DND-41 (cell line): ENCODE data around the gene SCGB3A2.

Source experiments
- ATAC-seq: fragments of 200-7000 bp; cut with Tn5 transposase; 3 replicates; pipeline ENCODE4 v1.9.1; 2021; ENCODE audit warnings: low read depth; ENCODE audit not compliant: insufficient read depth
- DNase-seq: peaks from one replicate; pipeline ENCODE4 v3.0.0-alpha.2; 2020
- H2AFZ ChIP-seq: 2 replicates; pipeline ENCODE4 v1.6.0; 2012; ENCODE audit warnings: low read depth, low read length
- H3K27ac ChIP-seq: 2 replicates; pipeline ENCODE4 v1.5.1; 2012; ENCODE audit warnings: low read length, inconsistent platforms
- H3K27me3 ChIP-seq: fragments of 200-600 bp; sonication (generic); 2 replicates; pipeline ENCODE4 v1.6.0; 2012; ENCODE audit warnings: low read length, mild to moderate bottlenecking, inconsistent platforms; ENCODE audit not compliant: insufficient read depth, poor library complexity
- H3K36me3 ChIP-seq: 2 replicates; pipeline ENCODE4 v1.5.1; 2012; ENCODE audit warnings: low read length, inconsistent platforms; ENCODE audit not compliant: insufficient read depth
- H3K4me1 ChIP-seq: 2 replicates; pipeline ENCODE4 v1.5.1; 2012; ENCODE audit warnings: mild to moderate bottlenecking, low read length; ENCODE audit not compliant: insufficient read depth
- H3K4me2 ChIP-seq: 2 replicates; pipeline ENCODE4 v1.6.0; 2012; ENCODE audit warnings: mild to moderate bottlenecking, moderate library complexity, low read length, inconsistent platforms; ENCODE audit not compliant: insufficient read depth
- H3K4me3 ChIP-seq, 2 experiments: fragments of 200-600 bp in 1 of 2; shearing (Covaris generic) in 1 of 2; 2 replicates each; pipeline ENCODE4 v1.5.1; 2012 to 2016; ENCODE audit warnings: inconsistent platforms in 2 of 2, low read length in 2 of 2, mild to moderate bottlenecking in 2 of 2, low read depth in 1 of 2, moderate library complexity in 1 of 2
- H3K79me2 ChIP-seq: 2 replicates; pipeline ENCODE4 v1.6.0; 2012; ENCODE audit warnings: low read length, inconsistent platforms; ENCODE audit not compliant: insufficient read depth
- H3K9ac ChIP-seq: 2 replicates; pipeline ENCODE4 v1.6.0; 2012; ENCODE audit warnings: low read depth, mild to moderate bottlenecking, inconsistent platforms, low read length, moderate library complexity
- H3K9me3 ChIP-seq: 2 replicates; pipeline ENCODE4 v1.5.1; 2012; ENCODE audit warnings: low read length, moderate library complexity, mild to moderate bottlenecking, inconsistent platforms; ENCODE audit not compliant: insufficient read depth, severe bottlenecking
- H4K20me1 ChIP-seq: 2 replicates; pipeline ENCODE4 v1.6.0; 2012; ENCODE audit warnings: low read length; ENCODE audit not compliant: insufficient read depth
- EZH2 ChIP-seq: IDR thresholded peaks from 3 replicates; pipeline ENCODE4 v1.6.1; 2012; ENCODE audit warnings: borderline replicate concordance, low read depth, mild to moderate bottlenecking, moderate library complexity, low read length, inconsistent platforms; ENCODE audit not compliant: severe bottlenecking
- TF ChIP-seq, protein P1 (sequence below): IDR thresholded peaks from 2 replicates; pipeline ENCODE4 v1.5.1; 2012; ENCODE audit warnings: borderline replicate concordance, low read length, moderate library complexity, mild to moderate bottlenecking; ENCODE audit not compliant: poor library complexity, severe bottlenecking; ENCODE audit errors: extremely low read depth

Gene SCGB3A2

DNA sequence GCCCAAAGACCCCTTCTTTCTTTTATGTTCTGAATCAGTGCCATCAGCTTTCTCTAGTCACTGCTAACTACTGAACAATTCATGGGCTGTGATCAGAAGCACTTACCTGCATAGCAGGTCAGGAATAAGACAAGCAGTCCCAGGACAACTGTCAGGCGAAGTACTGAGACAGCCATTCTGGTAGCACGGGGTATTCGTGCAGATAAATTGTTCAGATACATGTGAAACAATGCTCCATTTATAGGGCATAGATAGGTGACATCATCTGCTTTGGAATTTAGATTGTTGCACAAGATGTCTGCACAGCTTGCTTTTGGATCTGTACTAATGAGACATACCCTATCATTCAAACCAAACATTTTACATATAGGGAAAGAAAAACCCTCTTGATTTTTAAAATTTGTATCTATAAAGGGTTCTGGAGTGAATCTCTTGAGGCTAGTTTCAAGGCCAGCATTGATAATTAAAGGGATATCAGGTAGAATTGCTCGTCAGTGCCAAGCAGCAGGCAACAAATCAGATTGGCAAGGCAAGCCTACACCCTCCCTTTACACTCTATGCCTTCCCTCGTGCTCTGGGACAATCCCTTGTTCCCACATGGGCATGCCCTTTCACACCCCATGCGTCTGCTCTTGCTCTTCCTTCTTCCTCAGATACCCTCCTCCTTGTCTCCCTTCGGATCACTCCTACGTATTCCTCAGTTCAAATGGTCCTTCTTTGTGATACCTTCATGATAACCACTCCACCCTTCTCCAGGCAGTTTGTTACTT lies 28.0 kb downstream of the SCGB3A2 start, which contains the start of gene C5orf46:
Gene C5orf46, minus strand, starts transcription at position 213 of the 770 bp plus-strand sequence. Its CDS starts 37 bp downstream, at position 176.
- H4K20me1 ChIP-seq = no peaks in the 10 kb centered on the region
- ATAC-seq = no peak
- no peak within 1 kb of the TSS for H3K4me2 ChIP-seq
- H3K9me3 ChIP-seq = no peaks in the 10 kb centered on the region
- H3K4me1 ChIP-seq = no peaks in the 10 kb centered on the region
- no peaks in the 10 kb centered on the region for H3K27me3 ChIP-seq
- H3K79me2 ChIP-seq = no peaks in the 10 kb centered on the region
- no peak within 1 kb of the TSS for H2AFZ ChIP-seq
- no peak within 1 kb of the TSS for H3K27ac ChIP-seq
- no peak for DNase-seq
- TF ChIP-seq, protein P1, sequence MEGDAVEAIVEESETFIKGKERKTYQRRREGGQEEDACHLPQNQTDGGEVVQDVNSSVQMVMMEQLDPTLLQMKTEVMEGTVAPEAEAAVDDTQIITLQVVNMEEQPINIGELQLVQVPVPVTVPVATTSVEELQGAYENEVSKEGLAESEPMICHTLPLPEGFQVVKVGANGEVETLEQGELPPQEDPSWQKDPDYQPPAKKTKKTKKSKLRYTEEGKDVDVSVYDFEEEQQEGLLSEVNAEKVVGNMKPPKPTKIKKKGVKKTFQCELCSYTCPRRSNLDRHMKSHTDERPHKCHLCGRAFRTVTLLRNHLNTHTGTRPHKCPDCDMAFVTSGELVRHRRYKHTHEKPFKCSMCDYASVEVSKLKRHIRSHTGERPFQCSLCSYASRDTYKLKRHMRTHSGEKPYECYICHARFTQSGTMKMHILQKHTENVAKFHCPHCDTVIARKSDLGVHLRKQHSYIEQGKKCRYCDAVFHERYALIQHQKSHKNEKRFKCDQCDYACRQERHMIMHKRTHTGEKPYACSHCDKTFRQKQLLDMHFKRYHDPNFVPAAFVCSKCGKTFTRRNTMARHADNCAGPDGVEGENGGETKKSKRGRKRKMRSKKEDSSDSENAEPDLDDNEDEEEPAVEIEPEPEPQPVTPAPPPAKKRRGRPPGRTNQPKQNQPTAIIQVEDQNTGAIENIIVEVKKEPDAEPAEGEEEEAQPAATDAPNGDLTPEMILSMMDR = no peak
- no peak for TF ChIP-seq EZH2
- no peak within 1 kb of the TSS for H3K4me3 ChIP-seq
- no peaks in the 10 kb centered on the region for H3K36me3 ChIP-seq
- H3K9ac ChIP-seq = no peak within 1 kb of the TSS

DNA sequence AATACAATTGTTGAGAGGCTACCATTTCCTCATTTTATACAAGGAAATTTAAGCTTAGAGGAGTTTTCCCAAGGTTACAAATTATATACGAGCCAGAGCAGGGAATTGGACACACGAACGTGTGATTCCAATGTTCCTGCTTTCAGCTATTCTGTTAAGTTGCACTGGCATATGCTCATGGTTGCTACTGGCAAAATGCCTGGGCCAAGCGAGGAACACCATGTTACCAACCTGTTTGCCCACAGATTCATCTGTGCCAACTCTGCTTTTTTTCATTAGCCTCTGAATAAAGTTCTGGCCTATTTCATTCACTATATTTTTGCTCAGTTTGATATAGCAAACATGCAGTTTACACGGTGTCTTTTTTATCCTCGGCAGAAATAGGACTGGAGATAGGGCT lies 32.9 kb downstream of the SCGB3A2 start:
- Histone ChIP-seq H4K20me1 (no peaks in the 10 kb centered on the region), H3K4me2 (no peak overlapping the region), H3K9me3 (no peaks in the 10 kb centered on the region), H3K9ac (no peak overlapping the region), H3K79me2 (no peaks in the 10 kb centered on the region), H2AFZ (no peak overlapping the region), H3K4me3 (no peak overlapping the region), H3K27me3 (peaks cover 3% of the 10 kb centered on the region), H3K27ac (no peak overlapping the region), H3K4me1 (no peaks in the 10 kb centered on the region), H3K36me3 (no peaks in the 10 kb centered on the region)
- DNase-seq (no peak), ATAC-seq (no peak)
- TF ChIP-seq EZH2 = no peak
- TF ChIP-seq, protein P1 = no peak

DNA sequence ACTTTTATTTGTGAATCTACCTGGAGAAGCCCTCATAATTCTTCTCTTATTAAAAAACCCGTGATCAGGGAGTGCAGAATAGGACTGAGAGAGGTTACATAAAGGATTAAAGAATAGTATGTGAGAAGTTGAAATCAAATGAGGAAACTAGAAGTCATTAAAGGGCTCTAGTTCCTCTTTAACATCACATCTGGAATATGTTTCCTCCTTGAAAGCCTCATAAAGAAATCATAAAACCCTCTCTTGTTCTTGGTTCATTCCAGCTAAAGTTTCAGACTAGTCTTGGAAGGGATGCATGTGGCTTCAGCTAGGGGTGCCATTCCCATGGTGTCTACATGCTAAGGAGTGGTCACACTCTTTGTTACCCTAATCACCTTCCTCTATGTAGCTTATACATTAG lies 33.5 kb downstream of the SCGB3A2 start:
- Histone ChIP-seq H3K4me3 (no peak overlapping the region), H2AFZ (no peak overlapping the region), H3K4me1 (no peaks in the 10 kb centered on the region), H4K20me1 (no peaks in the 10 kb centered on the region), H3K9me3 (no peaks in the 10 kb centered on the region), H3K9ac (no peak overlapping the region), H3K79me2 (no peaks in the 10 kb centered on the region), H3K4me2 (no peak overlapping the region), H3K36me3 (no peaks in the 10 kb centered on the region), H3K27me3 (peaks cover 3% of the 10 kb centered on the region), H3K27ac (no peak overlapping the region)
- TF ChIP-seq, protein P1 = no peak
- no peak for TF ChIP-seq EZH2
- ATAC-seq = no peak
- no peak for DNase-seq
